Endothelial cell of umbilical vein (primary cell): Measurements from ENCODE around the gene DLST. TPM values are rescaled to one million over a fixed set of nuclear protein-coding genes. Genes with fewer than 3 reads are reported as not detected.

Source experiments
- BruUV-seq: library from RNA; stranded (reverse); fragments of 400-500 nt; replicated peaks from 2 replicates; lab custom pipeline; 2021; lab: Mats Ljungman, UMichigan
- CTCF ChIA-PET: fragments of 300-600, 350-600 bp; sonication (Branson Sonifier 250); formaldehyde crosslinking; loops from one replicate; lab custom pipeline; 2021; ENCODE audit warnings: antibody characterized with exemption, inconsistent platforms; lab: Charles Lee
- POLR2A ChIA-PET: fragments of 300-600, 350-600 bp; sonication (Branson Sonifier 250); formaldehyde crosslinking; loops from one replicate; lab custom pipeline; 2021; ENCODE audit warnings: antibody characterized with exemption, inconsistent platforms; lab: Charles Lee
- DNase-seq: peaks from one replicate; pipeline ENCODE4 v3.0.0-alpha.2; 2011; ENCODE audit warnings: low read depth, low spot score
- FAIRE-seq: peaks from 2 replicates; lab custom pipeline; 2011; peaks lifted over from hg19 to GRCh38; lab: Jason Lieb, UNC
- H2AFZ ChIP-seq: 2 replicates; pipeline ENCODE4 v1.6.0; 2012; ENCODE audit warnings: low read depth, low read length, control low read depth, inconsistent platforms
- H3K27ac ChIP-seq: 2 replicates; pipeline ENCODE4 v1.5.1; 2011; ENCODE audit warnings: low read depth, mild to moderate bottlenecking, control low read depth, low read length, moderate library complexity; ENCODE audit not compliant: insufficient read depth
- H3K27me3 ChIP-seq, 2 experiments: 2 replicates each; pipeline versions ENCODE4 v1.6.0 to v1.6.1; 2011; ENCODE audit warnings: low read length in 2 of 2, mixed read lengths in 1 of 2; ENCODE audit not compliant: control insufficient read depth in 2 of 2, insufficient read depth in 2 of 2
- H3K36me3 ChIP-seq, 2 experiments: 2 replicates in 1 of 2; 3 replicates in 1 of 2; pipeline ENCODE4 v1.5.1; 2011; ENCODE audit warnings: low read length in 2 of 2, mild to moderate bottlenecking in 1 of 2, moderate library complexity in 1 of 2; ENCODE audit not compliant: control insufficient read depth in 2 of 2, insufficient read depth in 2 of 2; ENCODE audit errors: extremely low read depth in 1 of 2
- H3K4me1 ChIP-seq: 3 replicates; pipeline ENCODE4 v1.5.1; 2011; ENCODE audit warnings: mild to moderate bottlenecking, low read length; ENCODE audit not compliant: control insufficient read depth, insufficient read depth; ENCODE audit errors: extremely low read depth
- H3K4me2 ChIP-seq: 2 replicates; pipeline ENCODE4 v1.6.1; 2011; ENCODE audit warnings: low read length, control low read depth, mixed read lengths; ENCODE audit not compliant: insufficient read depth
- H3K4me3 ChIP-seq, 3 experiments: fragments of 200-600 bp in 1 of 3; sonication (generic), shearing (Covaris generic) in 1 of 3; replicated peaks in 1 of 3; 2 replicates each; pipeline ENCODE4 v1.5.1; 2011 to 2016; ENCODE audit warnings: control low read depth in 3 of 3, low read length in 3 of 3, mild to moderate bottlenecking in 2 of 3, inconsistent platforms in 1 of 3, low read depth in 1 of 3, moderate library complexity in 1 of 3; ENCODE audit not compliant: insufficient read depth in 1 of 3
- H3K79me2 ChIP-seq: 2 replicates; pipeline ENCODE4 v1.6.0; 2012; ENCODE audit warnings: low read length, inconsistent platforms; ENCODE audit not compliant: control insufficient read depth, insufficient read depth
- H3K9ac ChIP-seq: replicated peaks from 2 replicates; pipeline ENCODE3; 2011; ENCODE audit warnings: low read length, control low read depth; ENCODE audit not compliant: insufficient read depth; ENCODE audit errors: extremely low read depth
- H3K9me1 ChIP-seq: replicated peaks from 3 replicates; pipeline ENCODE4 v1.6.0; 2011; ENCODE audit warnings: mild to moderate bottlenecking, low read length; ENCODE audit not compliant: control insufficient read depth, insufficient read depth; ENCODE audit errors: extremely low read depth
- H3K9me3 ChIP-seq: replicated peaks from 2 replicates; pipeline ENCODE4 v1.5.1; 2012; ENCODE audit warnings: low read length, inconsistent platforms; ENCODE audit not compliant: control insufficient read depth, insufficient read depth
- H4K20me1 ChIP-seq: replicated peaks from 2 replicates; pipeline ENCODE3; 2011; ENCODE audit warnings: mild to moderate bottlenecking, low read length; ENCODE audit not compliant: control insufficient read depth, insufficient read depth; ENCODE audit errors: extremely low read depth
- EZH2 ChIP-seq: IDR thresholded peaks from 2 replicates; pipeline ENCODE4 v1.6.1; 2012; ENCODE audit warnings: borderline replicate concordance, low read depth, mild to moderate bottlenecking, moderate library complexity, low read length, inconsistent platforms; ENCODE audit not compliant: severe bottlenecking
- FOS ChIP-seq: IDR thresholded peaks from 2 replicates; pipeline ENCODE4 v1.6.1; 2011; ENCODE audit warnings: mild to moderate bottlenecking, low read length, moderate library complexity, borderline replicate concordance; ENCODE audit not compliant: insufficient read depth
- MYC ChIP-seq: IDR thresholded peaks from one replicate; pipeline ENCODE4 v1.6.1; 2011; ENCODE audit warnings: mild to moderate bottlenecking, low read depth, low read length
- POLR2A ChIP-seq: IDR thresholded peaks from 2 replicates; pipeline ENCODE4 v1.6.1; 2012; ENCODE audit warnings: low read depth, mild to moderate bottlenecking, control low read depth, low read length
- dilution Hi-C: fragments of 300-500 bp; cut with MboI; formaldehyde crosslinking; loops from one replicate; pipeline ENCODE4 v1.15.0; 2019; ENCODE audit warnings: low sequenced_read_pairs; ENCODE audit not compliant: extremely low pct_ligation_motif_present
- intact Hi-C: fragments of 100-400 bp; cut with micrococcal nuclease; formaldehyde crosslinking; loops from one replicate; pipeline ENCODE4 v1.10.0; 2022
- polyA plus RNA-seq, 4 experiments: library from polyadenylated mRNA; depleted of rRNA in 3 of 4; stranded (reverse) in 3 of 4; unstranded in 1 of 4; fragments of >200 nt; gene quantifications; 2 replicates each; pipeline versions ENCODE4 v1.2.1 to v1.2.3, GENCODE V29; 2011 to 2012; ENCODE audit warnings: missing spikeins in 1 of 4
- total RNA-seq: library from RNA; stranded (reverse); gene quantifications from 2 replicates; pipeline ENCODE4 v1.2.3, GENCODE V29; 2021
- TF ChIP-seq, protein P1 (sequence below), 2 donors: IDR thresholded peaks; 1 replicate in 1 of 2; 2 replicates in 1 of 2; pipeline ENCODE4 v1.5.1; 2011; ENCODE audit warnings: low read length in 2 of 2, mild to moderate bottlenecking in 2 of 2, moderate library complexity in 2 of 2, control low read depth in 1 of 2, inconsistent platforms in 1 of 2, low read depth in 1 of 2; ENCODE audit not compliant: insufficient read depth in 1 of 2; ENCODE audit errors: extremely low read depth in 1 of 2
- TF ChIP-seq, protein P2 (sequence below): IDR thresholded peaks from 2 replicates; pipeline ENCODE4 v1.6.1; 2011; ENCODE audit not compliant: insufficient read depth, insufficient read length

The DLST gene
- total and polyA plus RNA-seq, 2 donors (not counting 3 experiments of a cell fraction or from before 2014, with no cell fraction given): 98.4 to 110 TPM

DNA sequence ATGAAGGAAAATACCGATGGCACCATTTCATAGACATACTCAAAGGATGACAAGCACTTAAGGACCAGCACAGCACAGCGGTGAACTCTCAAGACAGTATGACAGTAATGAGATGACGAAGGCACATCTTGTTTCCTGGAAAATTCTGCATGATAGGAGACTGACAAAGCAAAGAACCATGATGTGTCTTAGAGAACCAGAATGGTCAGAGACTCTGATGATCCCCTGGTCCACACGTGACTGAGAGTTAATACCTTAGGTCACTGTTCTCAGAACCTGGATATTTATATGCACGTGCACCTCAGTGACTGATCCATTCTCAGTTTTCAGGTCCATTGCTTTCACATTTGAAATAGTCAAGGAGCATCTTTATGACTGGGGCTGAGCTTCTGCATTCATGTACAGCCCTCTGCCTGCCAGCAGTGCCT lies 41.1 kb upstream of the DLST start:
- no peak overlapping the region for H3K27ac ChIP-seq
- CTCF ChIA-PET: no interaction called here
- no peak for FAIRE-seq

More for the DNA sequence above, 41.1 kb upstream of the DLST start:
- no peaks in the 10 kb centered on the region for H3K79me2 ChIP-seq
- TF ChIP-seq FOS (no peak), EZH2 (no peak), POLR2A (no peak), MYC (no peak)
- TF ChIP-seq, protein P1, sequence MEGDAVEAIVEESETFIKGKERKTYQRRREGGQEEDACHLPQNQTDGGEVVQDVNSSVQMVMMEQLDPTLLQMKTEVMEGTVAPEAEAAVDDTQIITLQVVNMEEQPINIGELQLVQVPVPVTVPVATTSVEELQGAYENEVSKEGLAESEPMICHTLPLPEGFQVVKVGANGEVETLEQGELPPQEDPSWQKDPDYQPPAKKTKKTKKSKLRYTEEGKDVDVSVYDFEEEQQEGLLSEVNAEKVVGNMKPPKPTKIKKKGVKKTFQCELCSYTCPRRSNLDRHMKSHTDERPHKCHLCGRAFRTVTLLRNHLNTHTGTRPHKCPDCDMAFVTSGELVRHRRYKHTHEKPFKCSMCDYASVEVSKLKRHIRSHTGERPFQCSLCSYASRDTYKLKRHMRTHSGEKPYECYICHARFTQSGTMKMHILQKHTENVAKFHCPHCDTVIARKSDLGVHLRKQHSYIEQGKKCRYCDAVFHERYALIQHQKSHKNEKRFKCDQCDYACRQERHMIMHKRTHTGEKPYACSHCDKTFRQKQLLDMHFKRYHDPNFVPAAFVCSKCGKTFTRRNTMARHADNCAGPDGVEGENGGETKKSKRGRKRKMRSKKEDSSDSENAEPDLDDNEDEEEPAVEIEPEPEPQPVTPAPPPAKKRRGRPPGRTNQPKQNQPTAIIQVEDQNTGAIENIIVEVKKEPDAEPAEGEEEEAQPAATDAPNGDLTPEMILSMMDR (IDR thresholded peaks at IDR 0.05; ENCODE audit: extremely low read depth in 1 of 2, insufficient read depth in 1 of 2, low read depth in 1 of 2, low read length in 2 of 2): no peak
- TF ChIP-seq, protein P2, sequence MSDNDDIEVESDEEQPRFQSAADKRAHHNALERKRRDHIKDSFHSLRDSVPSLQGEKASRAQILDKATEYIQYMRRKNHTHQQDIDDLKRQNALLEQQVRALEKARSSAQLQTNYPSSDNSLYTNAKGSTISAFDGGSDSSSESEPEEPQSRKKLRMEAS: no peak
- H2AFZ ChIP-seq: no peak overlapping the region
- BruUV-seq: no TSS peak
- DNase-seq: no peak
- no peak overlapping the region for H3K4me3 ChIP-seq
- no peaks in the 10 kb centered on the region for H3K4me1 ChIP-seq
- no peaks in the 10 kb centered on the region for H3K9me1 ChIP-seq
- H3K9ac ChIP-seq: no peak overlapping the region
- intact Hi-C loops: no loop called here
- POLR2A ChIA-PET: no interaction called here
- H3K36me3 ChIP-seq: peaks cover 4 to 7% of the 10 kb centered on the region in 2 experiments
- no peaks in the 10 kb centered on the region for H3K27me3 ChIP-seq
- H4K20me1 ChIP-seq: no peaks in the 10 kb centered on the region
- dilution Hi-C loops: no loop called here
- H3K9me3 ChIP-seq: no peaks in the 10 kb centered on the region
- H3K4me2 ChIP-seq: no peak overlapping the region
